ENCODE results near the gene MSS51. TPM values are rescaled to one million over a fixed set of nuclear protein-coding genes. Genes with fewer than 3 reads are reported as not detected.

Gene MSS51
- total and polyA plus RNA-seq, 7 donors: 0.60 to 5.0 (median 2.6) TPM; not detected in 1

GRCh38 chr10:73413528-73414229, 19.7 kb downstream of the MSS51 start, which contains the start of gene ANXA7:
Gene ANXA7, minus strand, starts transcription at chr10:73414058. Its CDS starts 13,202 bp downstream, at chr10:73400856.
- intact Hi-C loops (cut with DNase I): loop anchor here (5.0 kb wide), 2 partner anchors 84 to 161 kb away; partner anchors contain the start of genes MRPS16 and PPP3CB
- 0 to 1% methylated on average over 62 of the region's 62 CpGs for WGBS, 2 donors
- peak; percentile 96 for DNase-seq
- TF ChIP-seq POLR2AphosphoS5 (IDR thresholded peaks at IDR 0.05): peak; percentile 91 to 96 (median 96)
- peak; percentile 69 to 71 for TF ChIP-seq POLR2A (IDR thresholded peaks at IDR 0.05)
- TF ChIP-seq CTCF (IDR thresholded peaks at IDR 0.05): peak in 2 of 4 experiments; percentile 13 to 19
- no peak for TF ChIP-seq EP300 (IDR thresholded peaks at IDR 0.05)
- Histone ChIP-seq H3K36me3 (no peaks in the 10 kb centered on the region), H3K4me3 (peak within 1 kb of the TSS; percentile 76 to 82 (median 77)), H3K27me3 (no peaks in the 10 kb centered on the region), H3K27ac (peak within 1 kb of the TSS; percentile 90 to 95 (median 92)), H3K4me1 (peaks cover 0 to 32% (median 23%) of the 10 kb centered on the region in 4 donors), H3K9me3 (no peaks in the 10 kb centered on the region)

DNA sequence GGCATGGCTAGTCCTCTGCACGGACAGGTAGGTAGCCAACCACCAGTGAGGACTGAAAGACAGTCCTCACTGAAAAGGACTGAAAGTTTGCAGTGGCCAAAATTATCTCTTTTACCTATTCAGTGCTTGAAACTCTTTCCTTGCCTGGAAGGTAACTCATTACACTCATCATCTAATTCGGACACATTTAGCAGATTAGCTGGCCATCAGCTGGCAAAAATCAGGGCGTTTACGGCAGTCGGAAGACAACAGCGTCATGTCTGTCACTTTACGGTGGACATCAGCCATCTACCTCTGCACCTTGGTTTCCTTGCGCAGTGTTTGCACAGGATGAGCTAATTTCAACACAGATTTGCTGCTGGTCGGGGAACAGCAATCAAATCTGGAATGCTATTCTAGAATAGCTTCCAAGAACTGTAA, 20.2 kb downstream of the MSS51 start:
- Histone ChIP-seq H3K36me3 (no peaks in the 10 kb centered on the region), H3K4me1 (peaks cover 0 to 34% (median 23%) of the 10 kb centered on the region in 4 donors), H3K4me3 (peak overlapping the region; percentile 76 to 82 (median 77)), H3K9me3 (no peaks in the 10 kb centered on the region), H3K27me3 (no peaks in the 10 kb centered on the region), H3K27ac (peak overlapping the region; percentile 90 to 95 (median 92))
- intact Hi-C loops (cut with DNase I): loop anchor here (5.0 kb wide), 2 partner anchors 84 to 161 kb away; partner anchors contain the start of genes MRPS16 and PPP3CB
- DNase-seq: peak; percentile 73
- 1% methylated on average over 9 of the region's 9 CpGs for WGBS, 2 donors
- no peak for TF ChIP-seq EP300 (IDR thresholded peaks at IDR 0.05)
- TF ChIP-seq CTCF (IDR thresholded peaks at IDR 0.05): no peak
- TF ChIP-seq POLR2A (IDR thresholded peaks at IDR 0.05): no peak
- no peak for TF ChIP-seq POLR2AphosphoS5 (IDR thresholded peaks at IDR 0.05)

DNA sequence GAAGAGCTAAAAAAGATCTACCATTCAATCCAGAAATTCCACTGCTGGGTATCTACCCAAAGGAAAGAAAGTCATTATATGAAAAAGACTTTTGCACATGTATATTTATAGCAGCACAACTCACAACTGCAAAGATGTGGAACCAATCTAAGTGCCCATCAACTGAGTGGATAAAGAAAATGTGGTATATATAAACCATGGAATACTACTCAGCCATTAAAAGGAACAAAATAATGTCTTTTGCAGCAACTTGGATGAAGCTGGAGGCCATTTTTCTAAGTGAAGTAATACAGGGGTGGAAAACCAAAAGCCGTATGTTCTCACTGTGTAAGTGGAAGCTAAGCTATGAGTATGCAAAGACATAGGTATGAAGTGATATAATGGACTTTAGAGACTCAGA, 22.5 kb downstream of the MSS51 start:
- H3K4me3 ChIP-seq: no peak overlapping the region
- no peak for DNase-seq
- H3K9me3 ChIP-seq: no peaks in the 10 kb centered on the region
- H3K27ac ChIP-seq: no peak overlapping the region
- peaks cover 0 to 34% (median 23%) of the 10 kb centered on the region in 4 donors for H3K4me1 ChIP-seq
- intact Hi-C loops (cut with DNase I): loop anchor here (5.0 kb wide), 2 partner anchors 86 to 159 kb away; partner anchors contain the start of genes MRPS16 and PPP3CB
- H3K36me3 ChIP-seq: peaks cover 0 to 4% (median 0%) of the 10 kb centered on the region in 4 donors
- TF ChIP-seq EP300 (IDR thresholded peaks at IDR 0.05) (no peak), CTCF (IDR thresholded peaks at IDR 0.05) (no peak), POLR2A (IDR thresholded peaks at IDR 0.05) (no peak), POLR2AphosphoS5 (IDR thresholded peaks at IDR 0.05) (no peak)
- H3K27me3 ChIP-seq: no peaks in the 10 kb centered on the region
- WGBS, 2 donors: 95 to 99% methylated on average over 1 of the region's 1 CpG

DNA sequence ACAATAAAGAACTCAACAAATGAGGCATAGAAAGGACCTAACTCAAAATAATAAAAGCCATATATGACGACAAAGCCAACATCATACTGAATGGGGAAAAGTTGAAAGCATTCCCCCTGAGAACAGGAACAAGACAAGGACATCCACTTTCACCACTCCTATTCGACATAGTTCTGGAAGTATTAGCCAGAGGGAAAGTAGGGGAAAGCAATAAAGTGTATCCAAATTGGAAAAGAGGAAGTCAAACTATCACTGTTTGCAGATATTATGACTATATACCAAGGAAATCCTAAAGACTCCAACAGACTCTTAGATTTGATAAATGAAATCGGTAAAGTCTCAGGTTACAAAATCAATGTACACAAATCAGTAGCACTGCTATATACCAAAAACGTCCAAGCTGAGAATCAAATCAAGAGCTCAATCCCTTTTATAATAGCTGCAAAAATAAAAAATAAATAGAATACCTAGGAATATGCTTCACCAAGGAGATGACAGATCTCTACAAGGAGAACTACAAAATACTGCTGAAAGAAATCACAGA, 24.3 kb downstream of the MSS51 start:
- H3K4me3 ChIP-seq: no peak overlapping the region
- no peaks in the 10 kb centered on the region for H3K9me3 ChIP-seq
- H3K36me3 ChIP-seq: peaks cover 0 to 4% (median 0%) of the 10 kb centered on the region in 4 donors
- 79 to 83% methylated on average over 4 of the region's 4 CpGs for WGBS, 2 donors
- intact Hi-C loops (cut with DNase I): no loop called here
- TF ChIP-seq EP300 (IDR thresholded peaks at IDR 0.05) (no peak), CTCF (IDR thresholded peaks at IDR 0.05) (no peak), POLR2A (IDR thresholded peaks at IDR 0.05) (no peak), POLR2AphosphoS5 (IDR thresholded peaks at IDR 0.05) (no peak)
- H3K4me1 ChIP-seq: peaks cover 0 to 25% (median 17%) of the 10 kb centered on the region in 4 donors
- no peak for DNase-seq
- H3K27ac ChIP-seq: no peak overlapping the region
- H3K27me3 ChIP-seq: no peaks in the 10 kb centered on the region

Data from sigmoid colon (tissue), 7 donors.